Activated CD8-positive, alpha-beta memory T cell treated with anti-CD3 and anti-CD28 coated beads, Interleukin-2, amount 50 U/mL, for 48 hours (primary cell): ENCODE results near the gene ST3GAL2.

Source experiments
- DNase-seq: peaks from one replicate; pipeline ENCODE4 v3.0.0-alpha.2; 2020

ST3GAL2 gene

GRCh38 chr16:70438969-70439862, at the start of gene ST3GAL2:
Gene ST3GAL2, minus strand, starts transcription at chr16:70439100. Its CDS starts 40,570 bp downstream, at chr16:70398530.
- peak; percentile 94 for DNase-seq

GRCh38 chr16:70484867-70485266, 46.0 kb upstream of the ST3GAL2 start:
- no peak for DNase-seq

DNA sequence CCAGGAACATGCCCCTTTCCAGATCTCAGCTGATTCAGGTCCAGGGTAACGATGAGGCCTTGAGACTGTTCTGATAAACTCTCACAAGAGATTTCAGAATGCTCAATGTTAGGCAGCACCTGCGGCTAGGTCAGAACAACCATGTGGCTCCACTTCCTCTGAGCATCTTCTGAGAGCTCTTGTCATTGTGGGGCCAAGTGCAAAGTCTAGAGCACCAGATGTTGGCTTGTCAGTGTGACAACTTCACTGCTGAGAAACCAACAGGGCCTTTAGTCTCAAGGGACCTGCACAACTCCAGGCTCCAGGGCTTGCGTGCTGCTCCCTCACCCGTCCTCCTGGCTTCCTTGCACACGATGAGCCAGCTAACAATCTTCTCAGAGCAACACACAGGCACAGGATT, 44.5 kb upstream of the ST3GAL2 start:
- no peak for DNase-seq

DNA sequence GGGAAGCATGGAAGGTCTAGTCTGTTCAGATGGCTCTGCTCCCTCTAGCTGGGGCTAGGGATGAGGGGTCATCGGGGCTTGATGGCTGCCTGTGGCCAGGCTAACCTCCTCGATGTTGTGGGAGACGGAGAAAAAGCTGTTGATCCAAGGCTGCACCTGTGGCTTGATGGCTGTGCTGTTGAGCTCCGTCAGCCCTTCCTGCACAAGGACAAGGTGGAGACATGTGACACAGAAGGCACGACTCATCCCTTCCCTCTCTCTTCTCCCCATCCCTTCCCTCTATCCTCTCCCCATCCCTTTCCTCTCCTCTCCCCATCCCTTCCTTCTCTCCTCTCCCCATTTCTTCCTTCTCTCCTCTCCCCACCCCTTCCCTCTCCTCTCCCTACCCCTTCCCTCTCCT, 43.7 kb upstream of the ST3GAL2 start:
- DNase-seq: no peak

- no peak for DNase-seq
These were observed 43.1 kb upstream of the ST3GAL2 start for GRCh38 chr16:70481929-70482536.

GRCh38 chr16:70480127-70481105, 41.5 kb upstream of the ST3GAL2 start:
- DNase-seq: no peak

GRCh38 chr16:70478912-70479341, 40.0 kb upstream of the ST3GAL2 start:
- DNase-seq: no peak

GRCh38 chr16:70478169-70478568, 39.3 kb upstream of the ST3GAL2 start:
- no peak for DNase-seq

GRCh38 chr16:70476272-70477020, 37.5 kb upstream of the ST3GAL2 start:
- peak; percentile 73 for DNase-seq

DNA sequence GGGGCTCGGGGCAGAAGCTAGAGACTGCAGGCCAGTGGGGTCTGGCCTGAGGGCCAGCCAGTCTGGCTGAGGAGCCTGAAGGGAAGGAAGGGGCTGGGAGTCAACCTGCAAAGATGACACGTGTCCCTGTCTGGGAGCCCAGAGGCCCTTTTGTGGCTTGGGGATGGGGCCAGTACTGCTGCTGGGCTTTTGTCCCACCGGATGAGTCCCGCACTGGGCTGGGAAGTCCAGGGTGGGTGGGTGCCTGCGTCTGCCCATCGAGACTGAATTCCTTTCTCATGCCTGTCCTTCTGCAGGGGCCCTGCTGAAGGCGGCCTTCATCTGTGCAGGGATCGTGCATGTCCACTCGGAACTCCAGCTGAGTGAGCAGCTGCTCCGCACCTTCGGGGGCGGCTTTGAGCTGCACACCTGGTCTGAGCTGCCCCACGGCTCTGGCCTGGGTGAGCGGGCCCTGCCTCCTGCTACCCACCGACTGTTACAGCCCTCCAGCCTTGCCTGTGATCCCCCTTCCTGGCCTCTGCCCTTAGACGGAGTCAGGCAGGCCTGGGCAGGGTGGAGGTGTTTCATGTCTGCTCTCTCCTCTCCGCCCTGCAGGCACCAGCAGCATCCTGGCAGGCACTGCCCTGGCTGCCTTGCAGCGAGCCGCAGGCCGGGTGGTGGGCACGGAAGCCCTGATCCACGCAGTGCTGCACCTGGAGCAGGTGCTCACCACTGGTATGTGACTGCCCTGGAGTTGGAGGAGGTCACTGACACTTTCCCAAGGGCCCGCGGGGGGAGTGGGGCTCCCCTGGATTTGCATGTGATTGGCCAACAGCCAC, 36.4 kb upstream of the ST3GAL2 start:
- no peak for DNase-seq

GRCh38 chr16:70474320-70475053, 35.6 kb upstream of the ST3GAL2 start:
- no peak for DNase-seq

DNA sequence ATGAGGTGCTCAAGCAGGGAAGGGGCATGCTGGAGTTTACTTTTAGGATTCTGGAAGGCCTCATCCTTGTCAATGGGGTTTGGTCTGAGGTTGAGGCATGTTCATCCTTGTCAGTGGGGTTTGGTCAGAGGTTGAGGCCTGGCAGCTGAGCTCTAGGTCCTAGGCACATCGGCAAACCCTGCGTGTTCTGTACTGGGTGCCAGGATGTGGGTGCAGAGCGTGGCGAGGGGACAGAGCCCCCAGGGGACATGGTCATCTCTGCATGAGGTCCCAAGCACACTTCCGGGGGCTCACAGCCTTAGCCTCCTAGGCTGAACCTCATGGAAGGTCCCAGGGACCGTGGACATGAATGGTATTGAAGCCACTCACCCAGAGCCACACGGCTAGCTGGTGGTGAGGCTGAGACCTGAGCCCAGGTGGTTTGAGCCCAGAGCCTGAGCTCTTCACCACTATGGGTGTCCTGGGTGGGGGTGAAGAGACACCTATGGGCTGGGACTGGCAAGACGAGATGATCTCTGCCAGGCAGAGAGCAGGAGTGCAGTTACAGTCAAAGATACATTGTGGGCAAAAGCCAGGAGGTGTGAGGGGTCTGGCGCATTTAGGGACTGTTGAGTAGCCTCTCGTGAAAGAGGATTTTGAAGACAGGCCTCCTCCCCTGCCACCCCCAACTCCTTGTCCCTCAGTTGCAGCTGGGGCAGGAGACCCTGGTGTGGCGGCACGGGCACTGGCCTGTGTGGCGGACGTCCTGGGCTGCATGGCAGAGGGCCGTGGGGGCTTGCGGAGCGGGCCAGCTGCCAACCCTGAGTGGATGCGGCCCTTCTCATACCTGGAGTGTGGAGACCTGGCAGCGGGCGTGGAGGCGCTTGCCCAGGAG, 34.8 kb upstream of the ST3GAL2 start:
- DNase-seq: no peak

DNA sequence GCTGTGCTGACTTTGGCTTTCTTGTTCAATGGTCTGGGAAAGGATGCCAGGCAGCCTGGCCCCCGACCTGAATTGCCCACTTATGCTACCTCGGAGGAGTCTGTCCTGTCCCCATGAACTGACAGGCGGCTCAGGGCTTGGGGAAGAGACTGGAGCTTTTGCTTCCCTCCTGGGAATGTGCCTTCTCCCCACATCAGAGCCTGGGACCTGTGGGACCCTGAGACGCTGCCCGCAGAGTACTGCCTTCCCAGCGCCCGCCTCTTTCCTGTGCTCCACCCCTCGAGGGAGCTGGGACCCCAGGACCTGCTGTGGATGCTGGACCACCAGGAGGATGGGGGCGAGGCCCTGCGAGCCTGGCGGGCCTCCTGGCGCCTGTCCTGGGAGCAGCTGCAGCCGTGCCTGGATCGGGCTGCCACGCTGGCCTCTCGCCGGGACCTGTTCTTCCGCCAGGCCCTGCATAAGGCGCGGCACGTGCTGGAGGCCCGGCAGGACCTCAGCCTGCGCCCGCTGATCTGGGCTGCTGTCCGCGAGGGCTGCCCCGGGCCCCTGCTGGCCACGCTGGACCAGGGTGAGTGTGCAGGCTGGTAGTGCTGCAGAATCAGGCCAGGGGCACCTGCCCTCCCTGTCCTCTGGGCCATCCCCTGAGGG, 34.0 kb upstream of the ST3GAL2 start:
- DNase-seq: no peak

- DNase-seq: no peak
These were observed 32.0 kb upstream of the ST3GAL2 start for GRCh38 chr16:70470927-70471341.

- no peak for DNase-seq
These were observed 31.4 kb upstream of the ST3GAL2 start for GRCh38 chr16:70470141-70470926.

DNA sequence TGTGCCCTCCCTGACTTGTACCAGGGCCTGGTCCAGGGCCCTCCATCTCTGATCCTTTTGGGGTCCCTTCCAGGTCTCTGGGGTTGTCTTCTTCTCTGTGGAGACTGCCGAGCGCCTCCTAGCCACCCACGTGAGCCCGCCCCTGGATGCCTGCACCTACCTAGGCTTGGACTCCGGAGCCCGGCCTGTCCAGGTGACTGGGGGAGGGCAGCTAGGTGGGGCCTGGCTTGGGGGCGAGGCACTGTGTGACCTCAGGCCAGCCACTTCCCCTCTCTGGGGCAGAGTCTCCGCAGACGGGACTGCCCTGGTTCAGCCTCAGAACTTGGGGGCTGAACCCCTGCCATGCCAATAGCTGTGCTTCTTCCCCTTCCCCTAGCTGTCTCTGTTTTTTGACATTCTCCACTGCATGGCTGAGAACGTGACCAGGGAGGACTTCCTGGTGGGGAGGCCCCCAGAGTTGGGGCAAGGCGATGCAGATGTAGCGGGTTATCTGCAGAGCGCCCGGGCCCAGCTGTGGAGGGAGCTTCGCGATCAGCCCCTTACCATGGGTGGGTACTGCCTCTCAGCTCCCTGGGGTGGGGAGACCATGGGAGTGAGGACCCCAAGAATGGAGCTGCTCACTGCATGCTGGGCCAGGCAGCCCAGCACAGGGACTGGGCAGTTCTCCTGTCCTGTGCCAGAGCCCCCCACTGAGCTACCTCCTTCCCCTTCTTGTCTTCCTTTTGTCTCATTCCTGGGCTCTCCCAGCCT, 30.1 kb upstream of the ST3GAL2 start:
- DNase-seq: no peak

DNA sequence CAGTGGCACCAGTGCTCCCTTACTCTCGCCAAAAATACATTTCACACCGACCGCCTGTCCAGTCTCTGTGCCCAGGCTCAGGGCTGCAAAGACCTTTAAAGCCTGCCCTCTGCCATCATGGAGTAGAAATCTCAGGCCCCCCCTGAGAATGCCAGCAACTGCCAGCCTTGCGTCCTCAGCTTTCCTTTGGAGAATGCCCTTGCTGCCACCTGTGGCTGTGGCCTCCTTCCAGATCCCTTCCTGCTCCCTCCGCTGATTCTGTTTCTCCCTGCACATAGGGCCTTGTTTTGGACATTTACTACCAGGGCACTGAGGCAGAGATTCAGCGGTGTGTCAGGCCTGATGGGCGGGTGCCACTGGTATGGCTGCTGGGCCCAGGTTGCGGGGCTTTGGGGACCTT, 28.7 kb upstream of the ST3GAL2 start:
- no peak for DNase-seq
